ENCODE data around the gene GRIK4.

The GRIK4 gene

GRCh38 chr11:120605469-120605868 is 93.9 kb downstream of the GRIK4 start:
- no peaks in the 10 kb centered on the region for H3K36me3 ChIP-seq (ENCODE audit: insufficient read depth, low read length)
- no peak overlapping the region for H3K27ac ChIP-seq (ENCODE audit: low read depth, low read length)
- no peak overlapping the region for H3K4me3 ChIP-seq (ENCODE audit: low read depth in 1 of 2, low read length in 2 of 2)
- no peaks in the 10 kb centered on the region for H3K9me3 ChIP-seq (ENCODE audit: low read length)
- H3K27me3 ChIP-seq (ENCODE audit: control insufficient read depth in 1 of 2, insufficient read depth in 2 of 2, low read length in 2 of 2): no peaks in the 10 kb centered on the region
- no peak overlapping the region for H3K9ac ChIP-seq (ENCODE audit: low read length)
- peaks cover 7% of the 10 kb centered on the region for H3K4me1 ChIP-seq (ENCODE audit: insufficient read depth, low read length)

- H3K27ac ChIP-seq (ENCODE audit: low read depth, low read length): no peak overlapping the region
- H3K4me3 ChIP-seq (ENCODE audit: low read depth in 1 of 2, low read length in 2 of 2): no peak overlapping the region
- H3K9ac ChIP-seq (ENCODE audit: low read length): no peak overlapping the region
- no peaks in the 10 kb centered on the region for H3K36me3 ChIP-seq (ENCODE audit: insufficient read depth, low read length)
- H3K9me3 ChIP-seq (ENCODE audit: low read length): no peaks in the 10 kb centered on the region
- no peaks in the 10 kb centered on the region for H3K27me3 ChIP-seq (ENCODE audit: control insufficient read depth in 1 of 2, insufficient read depth in 2 of 2, low read length in 2 of 2)
- H3K4me1 ChIP-seq (ENCODE audit: insufficient read depth, low read length): peaks cover 7% of the 10 kb centered on the region
These were observed 94.9 kb downstream of the GRIK4 start for GRCh38 chr11:120606211-120607010.

GRCh38 chr11:120608061-120608460 is 96.5 kb downstream of the GRIK4 start:
- no peaks in the 10 kb centered on the region for H3K27me3 ChIP-seq (ENCODE audit: control insufficient read depth in 1 of 2, insufficient read depth in 2 of 2, low read length in 2 of 2)
- H3K36me3 ChIP-seq (ENCODE audit: insufficient read depth, low read length): no peaks in the 10 kb centered on the region
- peaks cover 7% of the 10 kb centered on the region for H3K4me1 ChIP-seq (ENCODE audit: insufficient read depth, low read length)
- H3K9ac ChIP-seq (ENCODE audit: low read length): no peak overlapping the region
- no peak overlapping the region for H3K27ac ChIP-seq (ENCODE audit: low read depth, low read length)
- no peak overlapping the region for H3K4me3 ChIP-seq (ENCODE audit: low read depth in 1 of 2, low read length in 2 of 2)
- H3K9me3 ChIP-seq (ENCODE audit: low read length): no peaks in the 10 kb centered on the region

GRCh38 chr11:120608760-120609211 is 97.2 kb downstream of the GRIK4 start:
- Histone ChIP-seq H3K9me3 (ENCODE audit: low read length) (no peaks in the 10 kb centered on the region), H3K4me1 (ENCODE audit: insufficient read depth, low read length) (peaks cover 7% of the 10 kb centered on the region), H3K4me3 (ENCODE audit: low read depth in 1 of 2, low read length in 2 of 2) (no peak overlapping the region), H3K36me3 (ENCODE audit: insufficient read depth, low read length) (no peaks in the 10 kb centered on the region), H3K27ac (ENCODE audit: low read depth, low read length) (no peak overlapping the region), H3K9ac (ENCODE audit: low read length) (no peak overlapping the region), H3K27me3 (ENCODE audit: control insufficient read depth in 1 of 2, insufficient read depth in 2 of 2, low read length in 2 of 2) (no peaks in the 10 kb centered on the region)

GRCh38 chr11:120610111-120610510 is 98.6 kb downstream of the GRIK4 start:
- H3K4me3 ChIP-seq (ENCODE audit: low read depth in 1 of 2, low read length in 2 of 2): no peak overlapping the region
- H3K9me3 ChIP-seq (ENCODE audit: low read length): no peaks in the 10 kb centered on the region
- H3K27me3 ChIP-seq (ENCODE audit: control insufficient read depth in 1 of 2, insufficient read depth in 2 of 2, low read length in 2 of 2): no peaks in the 10 kb centered on the region
- no peaks in the 10 kb centered on the region for H3K36me3 ChIP-seq (ENCODE audit: insufficient read depth, low read length)
- H3K9ac ChIP-seq (ENCODE audit: low read length): no peak overlapping the region
- peaks cover 7% of the 10 kb centered on the region for H3K4me1 ChIP-seq (ENCODE audit: insufficient read depth, low read length)
- no peak overlapping the region for H3K27ac ChIP-seq (ENCODE audit: low read depth, low read length)

- H3K4me3 ChIP-seq (ENCODE audit: low read depth in 1 of 2, low read length in 2 of 2): no peak overlapping the region
- H3K9me3 ChIP-seq (ENCODE audit: low read length): no peaks in the 10 kb centered on the region
- H3K9ac ChIP-seq (ENCODE audit: low read length): no peak overlapping the region
- H3K36me3 ChIP-seq (ENCODE audit: insufficient read depth, low read length): no peaks in the 10 kb centered on the region
- H3K27me3 ChIP-seq (ENCODE audit: control insufficient read depth in 1 of 2, insufficient read depth in 2 of 2, low read length in 2 of 2): no peaks in the 10 kb centered on the region
- H3K27ac ChIP-seq (ENCODE audit: low read depth, low read length): no peak overlapping the region
- H3K4me1 ChIP-seq (ENCODE audit: insufficient read depth, low read length): peaks cover 7% of the 10 kb centered on the region
These were observed 100.0 kb downstream of the GRIK4 start for GRCh38 chr11:120611581-120611980.

- H3K9ac ChIP-seq (ENCODE audit: low read length): no peak overlapping the region
- no peaks in the 10 kb centered on the region for H3K27me3 ChIP-seq (ENCODE audit: control insufficient read depth in 1 of 2, insufficient read depth in 2 of 2, low read length in 2 of 2)
- no peaks in the 10 kb centered on the region for H3K36me3 ChIP-seq (ENCODE audit: insufficient read depth, low read length)
- H3K4me3 ChIP-seq (ENCODE audit: low read depth in 1 of 2, low read length in 2 of 2): no peak overlapping the region
- no peaks in the 10 kb centered on the region for H3K9me3 ChIP-seq (ENCODE audit: low read length)
- H3K4me1 ChIP-seq (ENCODE audit: insufficient read depth, low read length): peaks cover 7% of the 10 kb centered on the region
- no peak overlapping the region for H3K27ac ChIP-seq (ENCODE audit: low read depth, low read length)
These were observed 101.1 kb downstream of the GRIK4 start for GRCh38 chr11:120612513-120613263.

- Histone ChIP-seq H3K4me1 (ENCODE audit: insufficient read depth, low read length) (peaks cover 3% of the 10 kb centered on the region), H3K27me3 (ENCODE audit: control insufficient read depth in 1 of 2, insufficient read depth in 2 of 2, low read length in 2 of 2) (no peaks in the 10 kb centered on the region), H3K9ac (ENCODE audit: low read length) (no peak overlapping the region), H3K9me3 (ENCODE audit: low read length) (no peaks in the 10 kb centered on the region), H3K36me3 (ENCODE audit: insufficient read depth, low read length) (no peaks in the 10 kb centered on the region), H3K4me3 (ENCODE audit: low read depth in 1 of 2, low read length in 2 of 2) (no peak overlapping the region), H3K27ac (ENCODE audit: low read depth, low read length) (no peak overlapping the region)
These were observed 102.0 kb downstream of the GRIK4 start for GRCh38 chr11:120613264-120614226.

GRCh38 chr11:120615391-120615790 is 103.8 kb downstream of the GRIK4 start:
- no peak overlapping the region for H3K9ac ChIP-seq (ENCODE audit: low read length)
- no peaks in the 10 kb centered on the region for H3K9me3 ChIP-seq (ENCODE audit: low read length)
- no peaks in the 10 kb centered on the region for H3K4me1 ChIP-seq (ENCODE audit: insufficient read depth, low read length)
- H3K36me3 ChIP-seq (ENCODE audit: insufficient read depth, low read length): no peaks in the 10 kb centered on the region
- H3K4me3 ChIP-seq (ENCODE audit: low read depth in 1 of 2, low read length in 2 of 2): no peak overlapping the region
- H3K27me3 ChIP-seq (ENCODE audit: control insufficient read depth in 1 of 2, insufficient read depth in 2 of 2, low read length in 2 of 2): no peaks in the 10 kb centered on the region
- no peak overlapping the region for H3K27ac ChIP-seq (ENCODE audit: low read depth, low read length)

GRCh38 chr11:120618399-120618798 is 106.9 kb downstream of the GRIK4 start:
- H3K4me1 ChIP-seq (ENCODE audit: insufficient read depth, low read length): no peaks in the 10 kb centered on the region
- H3K27ac ChIP-seq (ENCODE audit: low read depth, low read length): no peak overlapping the region
- no peaks in the 10 kb centered on the region for H3K27me3 ChIP-seq (ENCODE audit: control insufficient read depth in 1 of 2, insufficient read depth in 2 of 2, low read length in 2 of 2)
- H3K9ac ChIP-seq (ENCODE audit: low read length): no peak overlapping the region
- no peaks in the 10 kb centered on the region for H3K9me3 ChIP-seq (ENCODE audit: low read length)
- H3K36me3 ChIP-seq (ENCODE audit: insufficient read depth, low read length): no peaks in the 10 kb centered on the region
- no peak overlapping the region for H3K4me3 ChIP-seq (ENCODE audit: low read depth in 1 of 2, low read length in 2 of 2)
